Duodenal mucosa (tissue), 2 donors: ENCODE measurements around the gene TNFRSF1B.

ENCODE experiments used
- H3K27ac ChIP-seq: one replicate; pipeline ENCODE4 v1.7.0; 2013; ENCODE audit warnings: low read depth, low read length
- H3K27me3 ChIP-seq, 2 donors: one replicate each; pipeline ENCODE4 v1.7.0; 2013; ENCODE audit warnings: low read length in 2 of 2, control low read depth in 1 of 2; ENCODE audit not compliant: insufficient read depth in 2 of 2, control insufficient read depth in 1 of 2
- H3K36me3 ChIP-seq, 2 donors: one replicate each; pipeline ENCODE4 v1.7.0; 2013; ENCODE audit warnings: low read length in 2 of 2, control low read depth in 1 of 2; ENCODE audit not compliant: insufficient read depth in 2 of 2, control insufficient read depth in 1 of 2
- H3K4me1 ChIP-seq, 2 donors: one replicate each; pipeline ENCODE4 v1.7.0; 2013; ENCODE audit warnings: low read length in 2 of 2, control low read depth in 1 of 2; ENCODE audit not compliant: insufficient read depth in 2 of 2, control insufficient read depth in 1 of 2
- H3K4me3 ChIP-seq, 2 donors: one replicate each; pipeline ENCODE4 v1.7.0; 2013; ENCODE audit warnings: low read length in 2 of 2, low read depth in 1 of 2
- H3K9ac ChIP-seq, 2 donors: one replicate each; pipeline ENCODE4 v1.7.0; 2013; ENCODE audit warnings: low read length in 2 of 2, low read depth in 1 of 2
- H3K9me3 ChIP-seq, 2 donors: one replicate each; pipeline ENCODE4 v1.7.0; 2013; ENCODE audit warnings: low read length in 2 of 2, control low read depth in 1 of 2; ENCODE audit not compliant: control insufficient read depth in 1 of 2

Gene TNFRSF1B

GRCh38 chr1:12158357-12159092 is 8.3 kb upstream of the TNFRSF1B start:
- Histone ChIP-seq H3K36me3 (no peaks in the 10 kb centered on the region), H3K9ac (no peak overlapping the region), H3K27ac (no peak overlapping the region), H3K27me3 (no peaks in the 10 kb centered on the region), H3K4me3 (no peak overlapping the region), H3K9me3 (no peaks in the 10 kb centered on the region), H3K4me1 (peaks cover 27 to 40% of the 10 kb centered on the region in 2 donors)

- peaks cover 26 to 40% of the 10 kb centered on the region in 2 donors for H3K4me1 ChIP-seq
- no peak overlapping the region for H3K9ac ChIP-seq
- H3K27me3 ChIP-seq, result no peaks in the 10 kb centered on the region
- no peak overlapping the region for H3K27ac ChIP-seq
- no peaks in the 10 kb centered on the region for H3K36me3 ChIP-seq
- no peak overlapping the region for H3K4me3 ChIP-seq
- no peaks in the 10 kb centered on the region for H3K9me3 ChIP-seq
These were observed 7.0 kb upstream of the TNFRSF1B start for GRCh38 chr1:12159816-12160215.

DNA sequence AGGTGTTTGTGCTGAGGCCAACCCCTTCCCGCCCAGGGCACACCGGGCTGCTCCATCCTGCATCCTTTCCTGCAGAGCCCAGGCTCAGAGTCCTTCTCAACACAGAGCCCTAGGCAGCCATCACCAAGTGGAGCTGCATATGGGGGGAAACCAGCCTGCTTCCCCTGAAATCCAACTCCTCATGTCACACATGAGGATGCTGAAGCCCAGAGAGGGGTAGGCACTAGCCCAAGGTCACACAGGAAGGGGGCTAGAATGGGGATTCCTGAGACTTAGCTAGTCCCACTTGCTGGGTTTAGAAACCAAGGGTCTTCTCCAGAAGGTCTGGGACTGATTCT is 5.5 kb upstream of the TNFRSF1B start:
- peak overlapping the region; percentile 0 to 47 for H3K9ac ChIP-seq

GRCh38 chr1:12161662-12162458 is 4.9 kb upstream of the TNFRSF1B start:
- H3K27ac ChIP-seq, result peak overlapping the region; percentile 44
- H3K9ac ChIP-seq, result peak overlapping the region; percentile 33 to 47
- no peaks in the 10 kb centered on the region for H3K9me3 ChIP-seq
- H3K36me3 ChIP-seq, result no peaks in the 10 kb centered on the region
- H3K4me3 ChIP-seq, result peak overlapping the region in 1 of 2 donors; percentile 46
- H3K27me3 ChIP-seq, result no peaks in the 10 kb centered on the region
- peaks cover 26 to 40% of the 10 kb centered on the region in 2 donors for H3K4me1 ChIP-seq

More for the DNA sequence above, 5.5 kb upstream of the TNFRSF1B start:
- Histone ChIP-seq H3K4me3 (peak overlapping the region in 1 of 2 donors; percentile 46), H3K27ac (peak overlapping the region; percentile 13), H3K36me3 (no peaks in the 10 kb centered on the region), H3K27me3 (no peaks in the 10 kb centered on the region), H3K9me3 (no peaks in the 10 kb centered on the region), H3K4me1 (peaks cover 26 to 40% of the 10 kb centered on the region in 2 donors)

- Histone ChIP-seq H3K4me3 (no peak overlapping the region), H3K9me3 (no peaks in the 10 kb centered on the region), H3K36me3 (no peaks in the 10 kb centered on the region), H3K4me1 (peaks cover 26 to 35% of the 10 kb centered on the region in 2 donors), H3K27me3 (no peaks in the 10 kb centered on the region), H3K9ac (peak overlapping the region in 1 of 2 donors; percentile 47), H3K27ac (no peak overlapping the region)
These were observed 4.2 kb upstream of the TNFRSF1B start for GRCh38 chr1:12162459-12163137.

DNA sequence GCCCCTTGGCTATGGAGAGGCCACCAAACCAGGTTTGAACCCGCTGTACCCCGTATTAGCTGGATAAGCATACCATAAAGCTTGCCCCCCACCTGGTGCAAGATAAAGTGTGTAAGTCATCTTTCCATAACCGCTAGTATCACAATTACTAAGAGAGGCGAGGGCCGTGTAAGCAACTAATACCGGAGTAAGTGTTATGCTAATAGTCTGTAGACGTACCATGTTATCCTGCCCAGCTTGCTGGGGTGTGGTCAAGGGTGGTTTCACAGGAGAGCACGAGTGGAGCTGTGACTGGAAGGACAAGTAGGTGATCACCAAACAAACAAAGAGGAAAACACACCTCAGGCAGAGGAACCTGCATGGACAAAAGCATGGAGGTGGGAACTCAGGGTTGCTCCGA is 3.6 kb upstream of the TNFRSF1B start:
- Histone ChIP-seq H3K27ac (no peak overlapping the region), H3K27me3 (no peaks in the 10 kb centered on the region), H3K9ac (no peak overlapping the region), H3K4me3 (no peak overlapping the region), H3K4me1 (peaks cover 28 to 31% of the 10 kb centered on the region in 2 donors), H3K9me3 (no peaks in the 10 kb centered on the region), H3K36me3 (no peaks in the 10 kb centered on the region)

- H3K27ac ChIP-seq, result no peak overlapping the region
- no peaks in the 10 kb centered on the region for H3K27me3 ChIP-seq
- H3K4me1 ChIP-seq, result peaks cover 37 to 38% of the 10 kb centered on the region in 2 donors
- H3K9ac ChIP-seq, result no peak overlapping the region
- no peak overlapping the region for H3K4me3 ChIP-seq
- no peaks in the 10 kb centered on the region for H3K9me3 ChIP-seq
- no peaks in the 10 kb centered on the region for H3K36me3 ChIP-seq
These were observed 2.6 kb upstream of the TNFRSF1B start for GRCh38 chr1:12164210-12164609.

GRCh38 chr1:12165342-12165741 is 1.4 kb upstream of the TNFRSF1B start:
- Histone ChIP-seq H3K4me3 (no peak overlapping the region), H3K27me3 (no peaks in the 10 kb centered on the region), H3K9ac (no peak overlapping the region), H3K27ac (no peak overlapping the region), H3K9me3 (no peaks in the 10 kb centered on the region), H3K4me1 (peaks cover 47 to 50% of the 10 kb centered on the region in 2 donors), H3K36me3 (peaks cover 0 to 5% of the 10 kb centered on the region in 2 donors)

GRCh38 chr1:12167493-12168429 is 970 bp downstream of the TNFRSF1B start:
- Histone ChIP-seq H3K27ac (peak overlapping the region; percentile 75), H3K9ac (peak overlapping the region; percentile 82 to 89), H3K4me3 (peak overlapping the region; percentile 86 to 97), H3K9me3 (no peaks in the 10 kb centered on the region), H3K36me3 (peaks cover 0 to 6% of the 10 kb centered on the region in 2 donors), H3K27me3 (no peaks in the 10 kb centered on the region), H3K4me1 (peaks cover 38 to 40% of the 10 kb centered on the region in 2 donors)
